Measurements from ENCODE around the gene ZNF740. TPM values are rescaled to one million over a fixed set of nuclear protein-coding genes. Genes with fewer than 3 reads are reported as not detected.

The ZNF740 gene
- polyA plus RNA-seq, 1 donor: 23.7 TPM

DNA sequence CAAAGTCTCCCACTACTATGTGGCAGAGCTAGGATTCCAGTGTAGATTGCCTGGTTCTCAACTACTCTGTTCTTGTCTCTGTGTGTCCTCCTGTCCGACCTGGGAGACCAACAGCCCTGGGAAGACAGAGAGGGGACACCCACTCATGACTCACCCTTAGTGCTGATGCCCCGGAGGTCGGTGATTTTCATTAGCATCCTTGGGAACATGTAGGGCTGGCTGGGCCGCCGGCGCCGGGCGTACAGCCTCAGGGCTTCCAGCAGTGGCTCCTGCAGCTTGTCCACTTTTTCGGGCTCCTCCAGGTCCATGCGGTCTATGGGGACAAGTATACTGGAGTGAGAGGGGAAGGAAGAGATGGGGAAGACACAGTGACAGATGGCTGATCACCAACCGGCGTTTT is 32.4 kb downstream of the ZNF740 start:
- peaks cover 22% of the 10 kb centered on the region for H3K4me1 ChIP-seq (ENCODE audit: control insufficient read depth, insufficient read depth, low read length)
- peaks cover 35% of the 10 kb centered on the region for H3K36me3 ChIP-seq (ENCODE audit: control insufficient read depth, insufficient read depth, low read length)
- H3K9me3 ChIP-seq (ENCODE audit: control insufficient read depth, low read depth, low read length): no peaks in the 10 kb centered on the region
- H3K27ac ChIP-seq (ENCODE audit: low read length): no peak overlapping the region
- WGBS (ENCODE audit: insufficient coverage, low lambda C conversion rate): no CpG with 5 or more reads among the region's 12 CpGs
- H3K27me3 ChIP-seq (ENCODE audit: control insufficient read depth, insufficient read depth, low read length): no peaks in the 10 kb centered on the region
- DNase-seq: no peak
- no peak overlapping the region for H3K4me3 ChIP-seq (ENCODE audit: low read length)

DNA sequence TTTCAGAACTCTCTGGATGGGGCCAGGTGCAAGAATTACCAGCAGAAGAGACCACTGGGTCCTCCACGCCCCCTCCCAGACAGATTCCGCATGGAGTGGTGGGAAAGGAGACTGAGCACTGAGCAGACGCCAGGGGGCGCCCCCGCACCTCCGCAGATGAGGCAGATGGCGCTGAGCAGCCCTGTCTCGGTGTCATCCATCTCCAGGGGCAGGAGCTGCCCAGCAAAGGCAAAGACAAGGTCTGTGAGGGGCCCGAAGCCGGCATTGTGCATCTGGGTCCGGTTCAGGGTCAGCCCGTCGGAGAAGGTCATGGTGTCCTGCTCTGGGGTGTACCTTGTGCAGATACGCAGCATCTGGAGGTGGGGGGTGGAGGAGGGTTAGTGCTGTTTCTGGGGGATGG is 32.8 kb downstream of the ZNF740 start:
- Histone ChIP-seq H3K27ac (ENCODE audit: low read length) (no peak overlapping the region), H3K27me3 (ENCODE audit: control insufficient read depth, insufficient read depth, low read length) (no peaks in the 10 kb centered on the region), H3K4me1 (ENCODE audit: control insufficient read depth, insufficient read depth, low read length) (peaks cover 26% of the 10 kb centered on the region), H3K36me3 (ENCODE audit: control insufficient read depth, insufficient read depth, low read length) (peaks cover 35% of the 10 kb centered on the region), H3K4me3 (ENCODE audit: low read length) (no peak overlapping the region), H3K9me3 (ENCODE audit: control insufficient read depth, low read depth, low read length) (no peaks in the 10 kb centered on the region)
- WGBS (ENCODE audit: insufficient coverage, low lambda C conversion rate): no CpG with 5 or more reads among the region's 14 CpGs
- DNase-seq: peak; percentile 63 to 67

DNA sequence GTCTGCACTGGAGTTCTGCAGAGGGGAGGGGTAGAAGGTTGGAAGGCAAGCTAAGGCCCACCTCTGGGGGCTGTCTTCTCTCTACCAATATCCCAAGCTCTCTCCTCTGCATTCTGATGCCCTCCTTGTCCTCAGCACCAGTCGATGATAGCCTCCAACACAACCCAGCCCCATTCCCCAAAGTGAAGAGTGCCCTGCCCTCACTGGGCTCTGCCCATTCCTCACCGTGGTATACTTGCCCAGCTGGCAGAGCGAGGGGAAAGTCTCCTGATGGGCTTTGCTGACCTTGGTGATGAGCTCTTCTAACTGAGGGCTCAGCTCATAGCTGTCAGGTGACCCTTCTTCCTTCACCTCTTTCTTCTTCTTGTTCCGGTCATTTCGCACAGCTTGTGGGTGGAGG is 33.7 kb downstream of the ZNF740 start:
- no peaks in the 10 kb centered on the region for H3K27me3 ChIP-seq (ENCODE audit: control insufficient read depth, insufficient read depth, low read length)
- H3K4me1 ChIP-seq (ENCODE audit: control insufficient read depth, insufficient read depth, low read length): peaks cover 28% of the 10 kb centered on the region
- no CpG with 5 or more reads among the region's 5 CpGs for WGBS (ENCODE audit: insufficient coverage, low lambda C conversion rate)
- peaks cover 35% of the 10 kb centered on the region for H3K36me3 ChIP-seq (ENCODE audit: control insufficient read depth, insufficient read depth, low read length)
- no peak for DNase-seq
- H3K9me3 ChIP-seq (ENCODE audit: control insufficient read depth, low read depth, low read length): no peaks in the 10 kb centered on the region
- no peak overlapping the region for H3K4me3 ChIP-seq (ENCODE audit: low read length)
- H3K27ac ChIP-seq (ENCODE audit: low read length): no peak overlapping the region

DNA sequence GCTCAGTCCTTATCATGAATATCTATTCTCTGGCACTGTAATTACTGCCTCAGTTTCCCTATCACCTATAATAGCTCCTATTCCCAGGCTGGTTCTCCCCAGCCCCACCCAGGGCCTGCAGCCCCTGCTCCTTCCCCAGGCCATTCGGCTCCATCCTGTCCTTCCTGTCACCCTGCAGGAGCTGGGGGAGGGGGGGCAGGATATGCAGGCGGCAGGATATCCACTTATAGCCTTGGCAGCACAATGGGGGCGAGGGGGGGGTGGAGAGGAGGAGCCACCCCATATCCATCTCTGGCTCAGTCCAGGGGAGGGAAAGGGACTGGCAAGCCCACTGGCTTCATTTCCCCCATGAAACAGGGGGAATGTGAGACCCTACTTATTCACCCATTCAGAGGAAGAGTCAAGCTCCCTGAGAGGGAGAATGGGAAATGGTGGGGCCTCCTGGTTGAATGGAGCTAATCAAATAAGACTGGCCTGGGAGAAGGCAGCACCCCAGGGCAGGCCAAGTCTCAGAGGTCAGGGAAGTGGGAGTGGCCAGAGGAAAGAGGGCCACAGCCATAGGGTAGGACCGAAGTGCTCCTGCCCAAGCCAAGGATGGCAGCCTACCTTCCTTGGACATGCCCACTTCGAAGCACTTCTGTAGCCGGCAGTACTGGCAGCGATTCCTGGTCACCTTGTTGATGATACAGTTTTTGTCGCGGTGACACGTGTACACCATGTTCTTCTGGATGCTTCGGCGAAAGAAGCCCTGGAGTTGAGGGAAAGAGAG is 34.3 kb downstream of the ZNF740 start:
- H3K9me3 ChIP-seq (ENCODE audit: control insufficient read depth, low read depth, low read length): no peaks in the 10 kb centered on the region
- no peak for DNase-seq
- H3K4me3 ChIP-seq (ENCODE audit: low read length): no peak overlapping the region
- peaks cover 34% of the 10 kb centered on the region for H3K4me1 ChIP-seq (ENCODE audit: control insufficient read depth, insufficient read depth, low read length)
- H3K27me3 ChIP-seq (ENCODE audit: control insufficient read depth, insufficient read depth, low read length): no peaks in the 10 kb centered on the region
- no CpG with 5 or more reads among the region's 12 CpGs for WGBS (ENCODE audit: insufficient coverage, low lambda C conversion rate)
- peaks cover 35% of the 10 kb centered on the region for H3K36me3 ChIP-seq (ENCODE audit: control insufficient read depth, insufficient read depth, low read length)
- H3K27ac ChIP-seq (ENCODE audit: low read length): no peak overlapping the region

DNA sequence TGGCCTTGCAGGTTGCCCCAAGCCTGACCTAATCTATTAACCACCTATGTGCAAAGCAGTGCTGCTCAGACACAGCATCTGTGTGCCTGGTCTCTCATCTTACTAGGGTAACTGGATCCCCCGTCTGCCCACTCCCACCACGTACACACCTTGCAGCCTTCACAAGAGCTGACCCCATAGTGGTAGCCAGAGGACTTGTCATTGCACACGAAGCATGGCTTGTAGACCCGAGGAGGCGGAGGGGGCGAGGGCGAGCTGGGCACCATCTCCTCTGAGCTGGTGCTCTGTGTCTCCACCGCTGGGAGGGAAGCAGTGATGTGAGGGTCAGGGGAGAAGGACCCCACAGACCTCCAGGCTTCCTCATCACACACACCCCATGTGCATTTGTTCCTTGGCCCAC is 35.0 kb downstream of the ZNF740 start:
- no CpG with 5 or more reads among the region's 8 CpGs for WGBS (ENCODE audit: insufficient coverage, low lambda C conversion rate)
- Histone ChIP-seq H3K27ac (ENCODE audit: low read length) (no peak overlapping the region), H3K27me3 (ENCODE audit: control insufficient read depth, insufficient read depth, low read length) (no peaks in the 10 kb centered on the region), H3K9me3 (ENCODE audit: control insufficient read depth, low read depth, low read length) (no peaks in the 10 kb centered on the region), H3K4me3 (ENCODE audit: low read length) (no peak overlapping the region), H3K4me1 (ENCODE audit: control insufficient read depth, insufficient read depth, low read length) (peaks cover 34% of the 10 kb centered on the region), H3K36me3 (ENCODE audit: control insufficient read depth, insufficient read depth, low read length) (peaks cover 35% of the 10 kb centered on the region)
- no peak for DNase-seq

DNA sequence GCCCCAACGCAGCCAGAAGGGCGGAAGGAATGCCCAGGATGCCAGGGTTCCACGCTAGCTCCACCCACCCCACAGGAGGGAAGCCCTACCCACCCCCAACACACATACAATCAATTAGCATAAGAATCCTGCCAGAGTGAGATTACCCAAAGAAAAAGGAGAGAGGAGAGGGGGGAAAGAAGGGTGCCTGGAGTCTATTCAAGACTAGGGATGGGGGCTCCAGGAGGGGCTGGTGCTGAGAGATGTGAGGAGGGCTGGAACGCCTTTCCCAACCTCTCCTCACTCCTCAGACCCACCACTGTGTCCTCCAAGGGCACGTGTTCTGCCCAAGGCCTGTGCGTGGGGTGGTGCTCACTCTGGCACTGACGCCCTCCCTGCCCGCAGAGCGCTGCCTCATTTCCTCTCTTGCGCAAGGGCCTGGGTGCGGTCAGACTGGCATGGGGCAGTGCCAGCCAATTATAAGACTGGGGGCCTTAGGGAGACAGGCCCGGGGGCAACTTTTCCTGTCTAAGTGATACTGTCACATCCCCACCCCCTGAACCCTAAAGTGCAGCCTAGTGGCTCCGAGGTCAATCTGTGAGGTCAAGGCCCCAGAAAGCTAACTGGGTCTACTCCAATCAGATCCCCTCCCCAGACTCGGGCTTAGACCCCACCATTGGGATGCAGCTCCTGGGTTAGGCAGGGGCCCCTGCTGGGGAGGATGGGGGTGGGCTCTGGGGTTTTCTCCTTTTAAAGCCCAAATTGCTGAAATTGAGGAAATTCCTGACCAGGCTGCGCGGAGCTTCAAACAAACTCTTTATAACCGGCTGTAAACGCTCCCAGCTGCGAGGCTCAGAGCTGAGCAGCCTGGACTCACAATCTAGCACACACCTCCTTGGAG is 36.8 kb downstream of the ZNF740 start:
- H3K36me3 ChIP-seq (ENCODE audit: control insufficient read depth, insufficient read depth, low read length): peaks cover 23% of the 10 kb centered on the region
- no peak overlapping the region for H3K4me3 ChIP-seq (ENCODE audit: low read length)
- H3K9me3 ChIP-seq (ENCODE audit: control insufficient read depth, low read depth, low read length): peaks cover 2% of the 10 kb centered on the region
- no peaks in the 10 kb centered on the region for H3K27me3 ChIP-seq (ENCODE audit: control insufficient read depth, insufficient read depth, low read length)
- peak in 1 of 2 donors; percentile 51 for DNase-seq
- no peak overlapping the region for H3K27ac ChIP-seq (ENCODE audit: low read length)
- peaks cover 38% of the 10 kb centered on the region for H3K4me1 ChIP-seq (ENCODE audit: control insufficient read depth, insufficient read depth, low read length)
- 100% methylated on average over 1 of the region's 19 CpGs for WGBS (ENCODE audit: insufficient coverage, low lambda C conversion rate)

DNA sequence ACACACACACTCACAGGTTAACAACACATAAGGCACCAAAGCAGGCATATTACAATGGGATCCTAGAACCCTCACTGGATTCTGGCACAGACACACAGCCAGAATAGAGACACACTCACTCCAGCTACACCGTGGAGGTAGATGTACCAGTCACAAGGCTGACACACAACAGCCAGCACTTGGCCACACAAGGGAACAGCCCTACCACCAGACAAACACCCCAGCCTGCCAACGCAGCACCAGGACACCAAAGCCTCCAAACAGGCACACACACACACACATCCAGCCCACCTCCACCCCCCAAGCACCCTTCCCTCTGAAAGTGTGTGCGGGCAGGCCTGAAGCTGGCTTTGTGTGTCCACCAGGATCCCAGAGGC is 37.4 kb downstream of the ZNF740 start:
- Histone ChIP-seq H3K36me3 (ENCODE audit: control insufficient read depth, insufficient read depth, low read length) (peaks cover 18% of the 10 kb centered on the region), H3K9me3 (ENCODE audit: control insufficient read depth, low read depth, low read length) (peaks cover 2% of the 10 kb centered on the region), H3K27me3 (ENCODE audit: control insufficient read depth, insufficient read depth, low read length) (no peaks in the 10 kb centered on the region), H3K4me1 (ENCODE audit: control insufficient read depth, insufficient read depth, low read length) (peaks cover 45% of the 10 kb centered on the region), H3K27ac (ENCODE audit: low read length) (no peak overlapping the region), H3K4me3 (ENCODE audit: low read length) (no peak overlapping the region)
- no peak for DNase-seq
- WGBS (ENCODE audit: insufficient coverage, low lambda C conversion rate): no CpG with 5 or more reads among the region's 3 CpGs

DNA sequence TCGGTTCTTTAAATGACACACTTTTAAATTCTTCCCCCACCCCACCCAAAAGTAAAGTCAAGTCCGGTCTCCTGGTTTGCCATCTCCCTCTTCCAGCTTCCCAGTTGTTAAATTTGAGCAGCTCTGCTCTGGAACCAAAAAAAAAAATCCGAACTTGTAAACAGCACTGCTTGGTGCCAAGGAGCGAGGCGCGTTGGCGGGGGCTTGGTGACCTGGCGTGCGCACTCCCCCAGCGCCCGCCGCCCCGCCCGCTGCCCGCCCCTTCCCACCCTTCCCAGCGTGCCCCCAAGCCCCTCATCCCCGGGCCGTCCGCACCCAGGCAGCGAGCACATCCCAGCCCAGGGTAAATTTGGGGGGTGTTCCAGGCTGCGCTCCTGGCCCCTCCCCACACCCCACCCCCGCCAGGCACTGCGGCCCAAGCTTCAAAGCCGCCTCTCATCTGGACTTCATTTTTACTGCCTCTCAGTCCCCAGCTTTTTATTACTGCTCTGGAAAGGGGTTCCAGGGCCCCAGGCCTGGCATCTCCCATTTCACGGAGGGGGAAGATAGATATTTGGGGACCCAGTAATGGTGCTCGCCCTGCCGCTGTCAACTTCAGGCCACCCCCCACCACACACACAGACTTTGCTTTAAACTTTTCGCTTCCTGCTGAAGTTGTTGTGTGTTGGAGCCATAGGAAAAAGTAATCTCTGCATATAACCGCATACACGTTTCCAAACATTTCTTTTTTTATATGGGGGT is 38.2 kb downstream of the ZNF740 start:
- no peak for DNase-seq
- no CpG with 5 or more reads among the region's 30 CpGs for WGBS (ENCODE audit: insufficient coverage, low lambda C conversion rate)
- peaks cover 52% of the 10 kb centered on the region for H3K4me1 ChIP-seq (ENCODE audit: control insufficient read depth, insufficient read depth, low read length)
- peaks cover 2% of the 10 kb centered on the region for H3K9me3 ChIP-seq (ENCODE audit: control insufficient read depth, low read depth, low read length)
- H3K36me3 ChIP-seq (ENCODE audit: control insufficient read depth, insufficient read depth, low read length): peaks cover 13% of the 10 kb centered on the region
- peak overlapping the region; percentile 97 for H3K27ac ChIP-seq (ENCODE audit: low read length)
- peak overlapping the region; percentile 50 for H3K4me3 ChIP-seq (ENCODE audit: low read length)
- H3K27me3 ChIP-seq (ENCODE audit: control insufficient read depth, insufficient read depth, low read length): no peaks in the 10 kb centered on the region

DNA sequence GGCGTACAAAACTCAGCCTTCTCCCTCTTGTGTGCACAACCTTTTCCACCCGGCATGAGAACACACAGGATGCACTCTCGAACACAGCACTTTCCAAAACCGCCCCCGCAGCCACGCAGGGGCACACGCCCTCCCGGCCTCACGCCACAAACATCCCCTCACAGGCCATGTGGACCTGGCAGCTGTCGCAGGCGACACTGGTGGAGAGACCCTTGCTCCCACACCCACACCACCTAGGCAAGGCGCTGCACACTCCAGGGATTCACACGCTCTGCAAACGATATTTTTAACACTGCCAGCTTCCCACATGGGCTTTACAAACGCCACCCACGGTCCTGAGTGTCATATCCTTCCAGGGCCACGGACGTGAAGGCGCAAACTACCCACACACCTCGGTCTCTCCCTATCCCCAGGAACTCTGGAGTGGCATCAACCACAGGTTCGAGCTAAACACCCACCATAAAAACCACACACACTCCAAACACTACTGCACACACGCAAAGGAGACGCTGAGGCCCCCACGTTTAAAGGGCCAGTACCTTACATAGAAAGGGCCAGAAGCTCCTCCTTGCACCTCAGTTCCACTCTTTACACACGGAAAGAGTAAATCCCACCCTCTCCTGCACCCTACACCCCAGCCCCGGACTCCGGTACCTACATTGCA is 38.9 kb downstream of the ZNF740 start:
- no peak for DNase-seq
- 60% methylated on average over 1 of the region's 27 CpGs for WGBS (ENCODE audit: insufficient coverage, low lambda C conversion rate)
- Histone ChIP-seq H3K27me3 (ENCODE audit: control insufficient read depth, insufficient read depth, low read length) (no peaks in the 10 kb centered on the region), H3K9me3 (ENCODE audit: control insufficient read depth, low read depth, low read length) (peaks cover 2% of the 10 kb centered on the region), H3K4me3 (ENCODE audit: low read length) (peak overlapping the region; percentile 50), H3K27ac (ENCODE audit: low read length) (peak overlapping the region; percentile 97), H3K36me3 (ENCODE audit: control insufficient read depth, insufficient read depth, low read length) (peaks cover 6% of the 10 kb centered on the region), H3K4me1 (ENCODE audit: control insufficient read depth, insufficient read depth, low read length) (peaks cover 59% of the 10 kb centered on the region)

Data from large intestine (tissue), 3 donors.